ENCODE measurements around the gene PLCL2.

The PLCL2 gene

GRCh38 chr3:17057321-17057720, 172.6 kb downstream of the PLCL2 start:
- no peak for TF ChIP-seq CTCF (conservative IDR thresholded peaks at IDR 0.05; ENCODE audit: low read length)
- peak; percentile 79 for DNase-seq (ENCODE audit: low read depth)
- H3K4me3 ChIP-seq (ENCODE audit: low read length) = no peak overlapping the region

- no peak for TF ChIP-seq CTCF (conservative IDR thresholded peaks at IDR 0.05; ENCODE audit: low read length)
- no peak for DNase-seq (ENCODE audit: low read depth)
- no peak overlapping the region for H3K4me3 ChIP-seq (ENCODE audit: low read length)
These were observed 175.3 kb downstream of the PLCL2 start for GRCh38 chr3:17059989-17060550.

- H3K4me3 ChIP-seq (ENCODE audit: low read length) = no peak overlapping the region
- no peak for DNase-seq (ENCODE audit: low read depth)
- TF ChIP-seq CTCF (conservative IDR thresholded peaks at IDR 0.05; ENCODE audit: low read length) = no peak
These were observed 176.2 kb downstream of the PLCL2 start for GRCh38 chr3:17061005-17061404.

- no peak for DNase-seq (ENCODE audit: low read depth)
- TF ChIP-seq CTCF (conservative IDR thresholded peaks at IDR 0.05; ENCODE audit: low read length) = no peak
- no peak overlapping the region for H3K4me3 ChIP-seq (ENCODE audit: low read length)
These were observed 178.0 kb downstream of the PLCL2 start for GRCh38 chr3:17062736-17063135.

- H3K4me3 ChIP-seq (ENCODE audit: low read length) = no peak overlapping the region
- no peak for DNase-seq (ENCODE audit: low read depth)
- TF ChIP-seq CTCF (conservative IDR thresholded peaks at IDR 0.05; ENCODE audit: low read length) = no peak
These were observed 178.8 kb downstream of the PLCL2 start for GRCh38 chr3:17063596-17063995.

- no peak for DNase-seq (ENCODE audit: low read depth)
- H3K4me3 ChIP-seq (ENCODE audit: low read length) = no peak overlapping the region
- no peak for TF ChIP-seq CTCF (conservative IDR thresholded peaks at IDR 0.05; ENCODE audit: low read length)
These were observed 180.6 kb downstream of the PLCL2 start for GRCh38 chr3:17065315-17065714.

- DNase-seq (ENCODE audit: low read depth) = no peak
- TF ChIP-seq CTCF (conservative IDR thresholded peaks at IDR 0.05; ENCODE audit: low read length) = no peak
- H3K4me3 ChIP-seq (ENCODE audit: low read length) = no peak overlapping the region
These were observed 181.1 kb downstream of the PLCL2 start for GRCh38 chr3:17065881-17066280.

All from AG10803 (cell line).